A549 treated with Mapracorat at 1 μM for 4 hours (cell line): ENCODE data around the gene NES. TPM values are rescaled to one million over a fixed set of nuclear protein-coding genes. Genes with fewer than 3 reads are reported as not detected.

ENCODE experiments used
- total RNA-seq: library from RNA; stranded (reverse); fragments of 200-300 nt; extraction: Qiagen RNA extraction; gene quantifications from 5 replicates; pipeline ENCODE4 v1.2.3, GENCODE V29; 2022

The NES gene, protein sequence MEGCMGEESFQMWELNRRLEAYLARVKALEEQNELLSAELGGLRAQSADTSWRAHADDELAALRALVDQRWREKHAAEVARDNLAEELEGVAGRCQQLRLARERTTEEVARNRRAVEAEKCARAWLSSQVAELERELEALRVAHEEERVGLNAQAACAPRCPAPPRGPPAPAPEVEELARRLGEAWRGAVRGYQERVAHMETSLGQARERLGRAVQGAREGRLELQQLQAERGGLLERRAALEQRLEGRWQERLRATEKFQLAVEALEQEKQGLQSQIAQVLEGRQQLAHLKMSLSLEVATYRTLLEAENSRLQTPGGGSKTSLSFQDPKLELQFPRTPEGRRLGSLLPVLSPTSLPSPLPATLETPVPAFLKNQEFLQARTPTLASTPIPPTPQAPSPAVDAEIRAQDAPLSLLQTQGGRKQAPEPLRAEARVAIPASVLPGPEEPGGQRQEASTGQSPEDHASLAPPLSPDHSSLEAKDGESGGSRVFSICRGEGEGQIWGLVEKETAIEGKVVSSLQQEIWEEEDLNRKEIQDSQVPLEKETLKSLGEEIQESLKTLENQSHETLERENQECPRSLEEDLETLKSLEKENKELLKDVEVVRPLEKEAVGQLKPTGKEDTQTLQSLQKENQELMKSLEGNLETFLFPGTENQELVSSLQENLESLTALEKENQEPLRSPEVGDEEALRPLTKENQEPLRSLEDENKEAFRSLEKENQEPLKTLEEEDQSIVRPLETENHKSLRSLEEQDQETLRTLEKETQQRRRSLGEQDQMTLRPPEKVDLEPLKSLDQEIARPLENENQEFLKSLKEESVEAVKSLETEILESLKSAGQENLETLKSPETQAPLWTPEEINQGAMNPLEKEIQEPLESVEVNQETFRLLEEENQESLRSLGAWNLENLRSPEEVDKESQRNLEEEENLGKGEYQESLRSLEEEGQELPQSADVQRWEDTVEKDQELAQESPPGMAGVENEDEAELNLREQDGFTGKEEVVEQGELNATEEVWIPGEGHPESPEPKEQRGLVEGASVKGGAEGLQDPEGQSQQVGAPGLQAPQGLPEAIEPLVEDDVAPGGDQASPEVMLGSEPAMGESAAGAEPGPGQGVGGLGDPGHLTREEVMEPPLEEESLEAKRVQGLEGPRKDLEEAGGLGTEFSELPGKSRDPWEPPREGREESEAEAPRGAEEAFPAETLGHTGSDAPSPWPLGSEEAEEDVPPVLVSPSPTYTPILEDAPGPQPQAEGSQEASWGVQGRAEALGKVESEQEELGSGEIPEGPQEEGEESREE (N-terminal part only)
- 0.98 to 1.4 TPM (median 1.2 TPM) in 5 replicates for total RNA-seq

DNA sequence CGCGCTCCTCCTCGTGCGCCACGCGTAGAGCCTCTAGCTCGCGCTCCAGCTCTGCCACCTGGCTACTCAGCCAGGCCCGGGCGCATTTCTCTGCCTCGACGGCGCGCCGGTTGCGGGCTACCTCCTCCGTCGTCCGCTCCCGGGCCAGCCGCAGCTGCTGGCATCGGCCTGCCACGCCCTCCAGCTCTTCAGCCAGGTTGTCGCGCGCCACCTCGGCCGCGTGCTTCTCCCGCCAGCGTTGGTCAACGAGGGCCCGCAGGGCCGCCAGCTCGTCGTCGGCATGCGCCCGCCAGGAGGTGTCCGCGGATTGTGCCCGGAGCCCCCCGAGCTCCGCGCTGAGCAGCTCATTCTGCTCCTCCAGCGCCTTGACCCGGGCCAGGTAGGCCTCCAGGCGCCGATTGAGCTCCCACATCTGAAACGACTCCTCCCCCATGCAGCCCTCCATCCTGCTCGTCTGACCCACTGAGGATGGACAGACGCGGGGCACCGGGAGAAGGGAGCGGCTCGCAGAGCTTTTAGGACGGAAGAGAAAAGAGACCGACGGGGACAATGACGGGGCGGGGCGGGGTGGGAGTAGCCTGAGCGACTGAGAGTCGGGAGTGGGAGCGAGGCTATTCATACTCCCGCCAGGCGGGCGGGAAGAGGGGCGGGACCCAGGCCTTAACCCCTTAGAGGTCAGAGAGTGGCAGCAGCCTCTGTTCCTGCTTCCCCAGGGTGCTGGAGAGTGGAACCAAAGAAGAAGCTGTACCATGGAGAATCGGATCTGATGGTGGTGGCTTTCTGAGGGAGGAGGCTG is at the start of gene NES:
TSS of gene NES (minus strand) at position 588 of the 796 bp plus-strand sequence. CDS start at position 445, 143 bp downstream.

DNA sequence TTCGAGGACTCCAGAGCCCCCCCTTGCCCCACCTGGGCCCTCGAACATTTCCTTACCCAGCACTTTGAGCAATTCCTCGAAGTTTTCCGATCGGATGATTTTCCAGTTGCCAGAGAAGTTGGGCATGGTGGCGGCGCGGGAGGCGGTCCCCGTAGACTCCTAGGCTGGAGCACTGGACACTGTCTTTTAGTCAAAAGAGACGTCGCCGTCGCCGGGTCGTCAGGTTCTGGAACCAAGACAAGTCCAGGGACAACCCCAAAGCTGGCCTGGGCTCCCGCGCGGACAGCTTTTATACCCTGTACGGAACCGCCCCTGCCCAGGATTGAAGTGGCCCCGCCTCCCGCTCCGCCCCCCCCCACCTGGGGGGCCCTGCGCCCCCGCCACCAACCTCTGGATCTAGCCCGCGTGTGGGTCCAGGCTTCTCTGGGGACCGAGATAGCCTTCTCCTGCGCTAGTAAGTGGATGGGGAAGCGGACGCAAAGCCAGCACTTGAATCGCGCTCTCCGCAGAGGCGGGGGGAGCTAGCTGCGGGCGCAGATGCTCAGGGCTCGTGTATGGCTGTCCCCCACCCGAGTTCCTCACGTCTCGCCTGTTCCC is 28.2 kb upstream of the NES start, which contains the start of gene CRABP2:
TSS of gene CRABP2 (minus strand) at position 263 of the 597 bp plus-strand sequence. CDS start at position 126, 137 bp downstream.

DNA sequence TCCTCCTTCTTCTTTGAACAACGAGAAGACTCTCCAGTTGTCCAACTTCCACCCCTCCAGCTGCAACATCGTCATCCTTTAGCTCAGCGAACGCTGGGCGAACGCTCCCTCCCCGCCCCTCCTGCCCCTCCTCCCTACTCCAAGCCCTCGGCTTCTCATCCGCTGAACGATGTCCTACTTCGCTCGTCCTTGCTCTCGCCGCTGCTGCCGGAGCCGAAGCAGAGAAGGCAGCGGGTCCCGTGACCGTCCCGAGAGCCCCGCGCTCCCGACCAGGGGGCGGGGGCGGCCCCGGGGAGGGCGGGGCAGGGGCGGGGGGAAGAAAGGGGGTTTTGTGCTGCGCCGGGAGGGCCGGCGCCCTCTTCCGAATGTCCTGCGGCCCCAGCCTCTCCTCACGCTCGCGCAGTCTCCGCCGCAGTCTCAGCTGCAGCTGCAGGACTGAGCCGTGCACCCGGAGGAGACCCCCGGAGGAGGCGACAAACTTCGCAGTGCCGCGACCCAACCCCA is 35.4 kb downstream of the NES start, which contains the start of gene BCAN:
TSS of gene BCAN (plus strand) at position 357 of the 504 bp plus-strand sequence. CDS start 3,938 bp downstream, outside the sequence.

DNA sequence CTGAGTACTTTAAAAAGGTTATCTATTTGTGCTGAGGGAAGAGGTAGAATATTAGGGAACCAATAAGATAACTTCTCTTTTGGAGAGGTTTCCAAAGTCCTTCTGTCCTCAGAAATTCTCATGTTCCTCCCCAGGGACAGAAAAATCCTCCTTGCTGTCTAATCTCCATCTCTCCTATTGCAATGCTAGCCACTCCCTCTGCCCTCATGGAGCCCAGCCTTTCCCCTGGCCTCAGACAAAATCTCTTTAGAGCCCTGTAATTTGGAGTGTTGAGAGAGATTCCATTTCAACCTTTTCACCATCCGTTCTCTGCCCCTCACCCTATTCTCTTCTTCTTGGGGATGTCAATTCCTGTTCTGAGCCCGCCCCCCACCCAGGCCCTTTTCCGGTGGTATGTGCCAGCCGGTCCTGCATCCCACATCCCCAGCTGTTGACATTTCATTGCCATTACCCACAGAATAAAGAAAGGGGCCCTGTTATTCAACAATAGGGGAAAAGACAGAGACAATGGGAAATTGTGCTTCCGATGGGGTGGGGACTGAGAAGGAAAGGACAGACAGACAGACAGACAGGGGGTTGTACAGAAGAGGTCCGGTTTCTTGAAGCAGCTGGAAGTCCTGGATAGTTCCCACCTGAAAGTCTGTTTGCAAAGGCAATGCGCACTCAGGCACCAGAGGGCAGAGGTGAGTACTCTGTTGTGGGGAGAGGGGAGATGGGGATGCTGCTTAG is 58.2 kb downstream of the NES start, which contains the start of gene HAPLN2:
TSS of gene HAPLN2 (plus strand) at position 563 of the 729 bp plus-strand sequence. CDS start 4,076 bp downstream, outside the sequence.

Other genes starting within 250 kb of the NES start
- 20.7 to 34.8 TPM (median 28.4 TPM) in 5 replicates for gene MEF2D, start 176.6 kb downstream of the NES start, total RNA-seq
- 12.6 to 20.8 TPM (median 17.0 TPM) in 5 replicates for gene IQGAP3, start 104.8 kb downstream of the NES start, total RNA-seq
- not detected in 5 replicates for gene TTC24, start 97.7 kb downstream of the NES start, total RNA-seq
- gene NAXE, start 85.6 kb downstream of the NES start, total RNA-seq: 150 to 167 TPM (median 166 TPM) in 5 replicates
- 57.4 to 85.5 TPM (median 62.9 TPM) in 5 replicates for gene GPATCH4, start 75.9 kb downstream of the NES start, total RNA-seq
- gene HAPLN2, start 58.0 kb downstream of the NES start, total RNA-seq: 0.17 to 0.18 TPM in 2 of 5 replicates, not detected in the others
- gene BCAN, start 35.3 kb downstream of the NES start, total RNA-seq: 0.12 TPM in 1 of 5 replicates, not detected in the others
- 6.6 to 12.8 TPM (median 9.2 TPM) in 5 replicates for gene CRABP2, start 28.2 kb upstream of the NES start, total RNA-seq
- 16.9 to 25.5 TPM (median 23.9 TPM) in 5 replicates for gene METTL25B, start 51.1 kb upstream of the NES start, total RNA-seq
- gene ISG20L2, start 51.4 kb upstream of the NES start, total RNA-seq: 39.5 to 50.4 TPM (median 42.7 TPM) in 5 replicates
- gene MRPL24, start 63.7 kb upstream of the NES start, total RNA-seq: 180 to 214 TPM (median 184 TPM) in 5 replicates
- gene HDGF, start 74.3 kb upstream of the NES start, total RNA-seq: 429 to 447 TPM (median 435 TPM) in 5 replicates
- 67.3 to 76.8 TPM (median 72.9 TPM) in 5 replicates for gene PRCC, start 90.1 kb upstream of the NES start, total RNA-seq
- 2.4 to 4.2 TPM (median 3.4 TPM) in 5 replicates for gene SH2D2A, start 139.4 kb upstream of the NES start, total RNA-seq
- not detected in 5 replicates for gene INSRR, start 181.7 kb upstream of the NES start, total RNA-seq
- gene NTRK1, start 183.5 kb upstream of the NES start, total RNA-seq: 0.08 to 0.18 TPM (median 0.13 TPM) in 3 of 5 replicates, not detected in the others
- 6.3 to 8.1 TPM (median 7.2 TPM) in 5 replicates for gene PEAR1, start 216.3 kb upstream of the NES start, total RNA-seq
- 0.14 to 0.33 TPM (median 0.18 TPM) in 4 of 5 replicates, not detected in the other for gene LRRC71, start 243.2 kb upstream of the NES start, total RNA-seq